ELF-1 (cell line): ENCODE measurements around the gene KCNJ16.
A peak's percentile ranks its signal among the peaks of the same experiment; 100 is the strongest.

ENCODE experiments used
- DNase-seq: peaks from one replicate; pipeline ENCODE4 v3.0.0-alpha.2; 2016; ENCODE audit warnings: low read depth, low spot score

The KCNJ16 gene

GRCh38 chr17:70128727-70129238 lies 53.8 kb downstream of the KCNJ16 start:
- no peak for DNase-seq

DNA sequence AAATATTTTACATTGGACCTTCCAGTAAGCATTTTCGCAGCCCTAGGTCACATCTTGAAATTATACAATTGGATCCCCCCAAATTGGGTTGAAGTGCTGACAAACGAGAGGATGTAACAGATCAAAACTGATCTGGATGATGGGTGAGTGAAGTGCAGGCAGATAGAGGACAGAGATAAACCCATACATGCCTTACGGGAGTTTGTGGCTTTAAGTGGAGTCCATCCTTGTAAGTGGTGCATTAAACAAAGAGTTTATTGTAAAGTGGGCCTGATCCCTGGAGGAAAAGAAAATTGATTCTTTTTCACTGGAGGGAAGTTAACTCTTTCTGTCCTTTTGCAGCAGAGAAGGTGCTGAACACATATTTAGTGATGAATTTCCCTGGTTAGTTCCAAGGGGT lies 55.3 kb downstream of the KCNJ16 start:
- no peak for DNase-seq

DNA sequence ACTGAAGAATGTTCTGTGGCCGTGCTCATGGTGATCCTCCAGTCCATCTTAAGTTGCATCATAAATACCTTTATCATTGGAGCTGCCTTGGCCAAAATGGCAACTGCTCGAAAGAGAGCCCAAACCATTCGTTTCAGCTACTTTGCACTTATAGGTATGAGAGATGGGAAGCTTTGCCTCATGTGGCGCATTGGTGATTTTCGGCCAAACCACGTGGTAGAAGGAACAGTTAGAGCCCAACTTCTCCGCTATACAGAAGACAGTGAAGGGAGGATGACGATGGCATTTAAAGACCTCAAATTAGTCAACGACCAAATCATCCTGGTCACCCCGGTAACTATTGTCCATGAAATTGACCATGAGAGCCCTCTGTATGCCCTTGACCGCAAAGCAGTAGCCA lies 57.5 kb downstream of the KCNJ16 start:
- DNase-seq, result no peak

DNA sequence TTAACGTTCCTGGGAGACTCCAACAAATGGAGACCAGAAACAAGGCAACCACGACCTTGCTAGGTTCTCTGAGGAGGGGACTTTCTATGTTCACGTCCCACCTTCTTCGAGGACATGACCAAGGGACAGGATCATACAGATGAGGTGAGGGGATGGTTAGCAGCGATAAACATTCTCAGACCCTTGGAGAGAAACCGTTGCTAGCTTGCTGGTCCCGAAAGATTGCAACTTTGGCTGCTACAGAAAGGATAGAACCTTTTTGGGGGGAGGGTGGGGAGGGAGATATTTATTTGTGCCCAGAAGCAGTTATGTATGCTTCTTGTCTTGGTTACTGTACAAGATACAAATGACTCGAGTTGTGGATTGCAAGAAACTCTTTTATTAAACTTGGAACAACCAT lies 59.0 kb downstream of the KCNJ16 start:
- no peak for DNase-seq

DNA sequence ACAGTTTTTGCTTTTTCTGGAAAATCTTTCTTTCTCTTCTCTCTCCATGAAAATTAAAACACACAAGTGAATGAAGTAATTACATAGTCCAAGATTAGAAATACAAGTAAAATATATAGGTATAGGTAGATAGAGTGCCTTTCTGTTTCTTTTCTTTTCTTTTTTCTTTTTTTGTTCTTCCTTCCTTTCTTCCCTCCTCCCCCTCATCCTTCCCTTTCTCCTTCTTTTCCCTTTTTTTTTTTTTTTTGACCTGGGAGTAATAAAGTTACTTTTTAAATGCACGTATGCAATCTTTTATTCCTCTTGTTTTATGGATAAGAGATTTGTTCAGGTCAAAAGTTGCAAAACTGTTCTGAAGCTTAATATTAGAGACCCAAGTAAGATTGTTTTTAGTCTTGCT lies 59.8 kb downstream of the KCNJ16 start:
- no peak for DNase-seq

- DNase-seq, result no peak
Observed at GRCh38 chr17:70136131-70136530, 61.1 kb downstream of the KCNJ16 start.

DNA sequence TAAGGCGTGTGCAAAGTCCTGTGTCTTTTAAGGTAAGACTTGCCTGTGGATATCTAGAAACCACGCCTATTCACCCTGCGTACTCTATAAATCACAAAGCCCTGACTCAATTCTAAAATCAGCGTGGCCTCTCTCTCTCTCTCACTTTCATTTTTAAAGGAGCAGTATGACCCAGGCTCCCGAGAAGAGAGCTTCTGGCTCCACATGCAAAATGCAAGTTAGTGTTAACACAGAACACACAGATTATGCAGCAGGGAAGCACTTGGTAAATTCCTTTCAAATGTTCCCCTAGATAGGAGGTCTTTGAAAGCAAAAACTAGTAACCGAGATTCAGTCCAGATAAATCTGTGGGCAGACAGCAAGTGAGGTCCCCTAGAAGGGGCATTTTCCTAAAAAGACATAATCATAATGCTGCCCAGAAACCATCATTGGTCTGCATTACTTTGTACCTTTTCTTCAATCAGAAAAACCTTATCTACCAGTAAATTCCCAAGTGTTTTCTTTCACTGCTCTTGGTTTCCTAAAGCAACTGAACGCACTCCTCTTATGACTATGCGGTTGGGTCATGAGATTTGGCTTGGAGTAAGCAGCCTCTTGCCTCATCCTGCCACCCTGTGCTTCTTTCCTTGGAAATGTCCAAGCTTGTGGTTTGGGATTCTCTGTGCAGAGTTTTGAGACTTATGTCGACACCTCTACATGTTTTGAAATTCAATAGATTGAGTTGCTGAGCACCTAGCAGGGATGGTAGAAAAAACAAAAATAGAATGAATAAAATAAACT lies 62.6 kb downstream of the KCNJ16 start:
- DNase-seq, result no peak

DNA sequence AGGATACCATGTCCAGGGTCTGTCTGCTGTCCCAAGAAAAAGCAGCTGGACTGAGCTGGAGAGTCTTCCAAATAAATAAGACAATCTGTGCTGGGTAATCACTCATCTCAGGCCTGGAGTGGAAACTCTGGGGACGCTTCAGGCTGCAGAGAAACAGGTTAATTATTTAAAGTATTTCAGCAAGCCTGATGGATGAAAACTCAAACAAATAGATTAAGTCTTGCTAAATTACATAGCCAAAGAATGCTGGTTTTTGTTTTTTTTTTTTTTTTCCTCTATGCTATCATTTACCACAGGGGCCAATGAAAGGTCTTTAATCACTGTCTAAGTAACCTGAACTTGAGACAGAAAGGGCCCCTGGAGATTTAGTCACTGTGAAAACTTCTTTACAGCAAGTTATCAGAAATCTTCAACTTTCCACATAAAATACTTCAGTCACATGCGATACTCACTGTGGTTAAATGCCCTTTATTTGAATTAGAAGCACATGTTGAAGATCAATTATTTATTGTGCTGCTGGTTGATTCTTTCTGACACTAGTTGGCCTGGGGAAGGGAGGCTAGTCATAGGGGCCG lies 63.4 kb downstream of the KCNJ16 start:
- no peak for DNase-seq

DNA sequence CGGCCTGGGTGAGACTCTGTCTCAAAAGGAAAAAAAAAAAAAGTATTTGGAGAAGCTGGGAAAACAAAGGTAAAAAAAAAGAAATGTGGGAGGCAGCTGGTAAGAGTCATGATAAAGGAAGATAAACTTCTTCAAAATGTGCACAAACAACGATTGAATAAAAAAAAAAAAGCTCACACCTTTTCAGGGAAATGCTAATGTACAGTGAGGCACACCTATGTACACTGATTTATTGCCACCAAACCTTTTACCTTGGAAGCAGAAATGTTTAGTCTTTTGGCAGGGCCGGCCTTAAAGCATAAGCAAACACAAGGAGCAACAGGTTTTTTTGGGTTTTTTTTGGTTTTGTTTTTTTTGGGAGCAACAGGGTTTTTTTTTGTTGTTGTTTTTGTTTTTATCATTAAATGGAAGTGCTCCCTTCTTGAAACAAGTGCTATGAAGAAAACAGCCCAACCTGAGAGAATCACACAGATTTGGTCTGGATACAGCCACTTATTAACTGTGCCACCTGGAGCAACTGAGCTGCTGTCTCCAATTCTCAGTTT lies 64.5 kb downstream of the KCNJ16 start:
- no peak for DNase-seq

DNA sequence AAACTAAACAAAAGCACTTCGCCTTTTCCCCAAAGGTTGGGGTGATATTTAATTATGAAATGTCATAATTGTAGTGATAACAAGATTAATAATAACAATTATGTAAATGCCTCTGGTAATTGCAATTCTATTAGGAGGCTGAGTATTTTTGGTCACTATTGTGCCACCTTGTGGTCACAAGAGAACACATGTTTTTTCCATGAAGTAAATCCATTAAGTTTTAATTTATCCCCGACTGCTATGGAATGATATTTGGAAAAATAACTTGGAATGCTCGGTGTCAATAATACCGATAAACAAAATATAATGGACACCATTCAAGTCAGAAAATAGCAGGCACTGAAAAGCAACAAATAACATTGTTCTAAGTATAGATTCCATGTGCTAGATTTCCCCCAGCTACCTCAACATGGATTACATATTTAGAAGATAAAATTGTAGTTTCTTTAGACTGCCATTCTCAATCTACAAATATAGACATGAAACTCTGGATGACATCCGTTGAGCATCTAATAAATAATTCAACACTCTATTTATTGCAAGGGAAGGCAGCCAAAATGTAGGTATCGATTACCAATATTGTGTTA lies 69.3 kb downstream of the KCNJ16 start:
- DNase-seq, result no peak

GRCh38 chr17:70153210-70153609 lies 78.2 kb downstream of the KCNJ16 start:
- DNase-seq, result no peak

DNA sequence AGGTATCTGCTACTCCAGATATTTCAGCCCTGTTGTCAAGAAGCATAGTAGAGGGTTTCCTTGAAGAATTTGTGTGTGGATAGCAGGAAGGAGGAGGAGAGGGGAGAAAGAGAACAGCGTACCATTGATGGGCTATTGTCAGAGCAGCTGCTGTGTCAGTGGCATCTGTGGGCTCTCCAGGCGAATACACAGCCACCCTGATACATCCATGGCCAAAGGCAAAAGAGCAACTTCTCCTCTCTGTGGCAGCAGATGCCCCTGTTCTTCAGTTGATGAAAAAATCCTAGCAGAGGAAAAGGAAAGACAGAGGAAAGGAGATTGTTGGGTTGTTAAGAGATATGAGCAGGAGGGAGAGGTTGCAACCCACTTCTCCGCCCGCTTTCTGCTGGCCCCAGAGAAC lies 82.1 kb downstream of the KCNJ16 start:
- no peak for DNase-seq

DNA sequence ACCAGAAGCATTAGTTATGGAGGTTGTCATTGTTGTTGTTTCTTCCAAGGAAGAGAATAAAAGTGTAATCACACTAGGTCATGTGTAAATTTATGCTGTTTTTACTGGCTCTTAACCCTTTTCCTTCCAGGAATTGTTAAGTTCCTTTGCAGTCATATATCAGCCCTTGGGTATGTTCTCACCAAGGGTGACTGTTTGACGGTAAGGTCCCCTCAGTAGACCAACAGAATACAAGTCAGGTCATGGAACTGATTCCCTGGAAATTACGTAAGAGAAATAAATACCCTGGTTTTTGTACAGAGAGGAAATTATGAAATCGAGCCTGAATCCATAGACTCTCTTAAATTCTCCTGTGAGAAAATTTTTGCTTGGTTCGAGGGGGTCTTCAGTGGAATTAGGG lies 83.2 kb downstream of the KCNJ16 start:
- no peak for DNase-seq

GRCh38 chr17:70158591-70158990 lies 83.6 kb downstream of the KCNJ16 start:
- no peak for DNase-seq

- no peak for DNase-seq
Observed at GRCh38 chr17:70159980-70160379, 85.0 kb downstream of the KCNJ16 start.

- no peak for DNase-seq
Observed at GRCh38 chr17:70161519-70161918, 86.5 kb downstream of the KCNJ16 start.

DNA sequence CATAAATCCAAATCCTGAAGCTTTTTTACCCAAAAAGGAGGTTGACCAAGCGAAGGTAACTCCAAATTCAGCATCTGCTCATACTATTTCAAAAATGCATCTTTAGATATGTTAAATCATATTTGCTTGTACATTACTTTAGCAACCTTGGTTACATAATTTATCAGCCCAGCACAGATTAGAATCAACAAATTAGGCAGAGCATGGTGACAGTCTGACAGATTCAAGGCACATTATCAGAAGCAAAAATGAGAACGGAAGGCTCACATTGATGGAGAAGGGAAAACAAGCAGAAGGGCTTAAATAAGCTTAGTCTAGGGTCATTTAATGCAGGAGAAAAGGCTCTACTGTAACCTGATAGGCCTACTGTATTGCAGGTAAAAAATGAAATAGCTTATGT lies 90.4 kb downstream of the KCNJ16 start:
- no peak for DNase-seq

DNA sequence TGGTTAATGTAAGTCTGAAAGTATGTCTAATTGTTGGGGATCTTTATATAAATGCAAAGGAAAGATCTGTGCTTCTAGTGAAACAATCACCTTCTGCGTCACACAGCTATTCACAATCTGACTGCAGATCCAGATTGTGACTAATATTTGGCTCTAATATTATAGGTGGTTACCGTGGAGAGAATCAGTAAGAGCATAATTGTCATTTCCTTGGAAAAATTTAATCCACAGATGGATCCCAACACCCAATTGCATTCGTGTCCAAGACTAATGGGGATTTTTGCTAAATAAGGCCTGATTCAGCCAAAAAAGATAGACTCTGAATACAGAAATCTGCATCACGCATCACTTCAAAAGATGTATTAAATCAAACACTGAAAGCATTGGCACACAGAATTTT lies 91.6 kb downstream of the KCNJ16 start:
- no peak for DNase-seq

DNA sequence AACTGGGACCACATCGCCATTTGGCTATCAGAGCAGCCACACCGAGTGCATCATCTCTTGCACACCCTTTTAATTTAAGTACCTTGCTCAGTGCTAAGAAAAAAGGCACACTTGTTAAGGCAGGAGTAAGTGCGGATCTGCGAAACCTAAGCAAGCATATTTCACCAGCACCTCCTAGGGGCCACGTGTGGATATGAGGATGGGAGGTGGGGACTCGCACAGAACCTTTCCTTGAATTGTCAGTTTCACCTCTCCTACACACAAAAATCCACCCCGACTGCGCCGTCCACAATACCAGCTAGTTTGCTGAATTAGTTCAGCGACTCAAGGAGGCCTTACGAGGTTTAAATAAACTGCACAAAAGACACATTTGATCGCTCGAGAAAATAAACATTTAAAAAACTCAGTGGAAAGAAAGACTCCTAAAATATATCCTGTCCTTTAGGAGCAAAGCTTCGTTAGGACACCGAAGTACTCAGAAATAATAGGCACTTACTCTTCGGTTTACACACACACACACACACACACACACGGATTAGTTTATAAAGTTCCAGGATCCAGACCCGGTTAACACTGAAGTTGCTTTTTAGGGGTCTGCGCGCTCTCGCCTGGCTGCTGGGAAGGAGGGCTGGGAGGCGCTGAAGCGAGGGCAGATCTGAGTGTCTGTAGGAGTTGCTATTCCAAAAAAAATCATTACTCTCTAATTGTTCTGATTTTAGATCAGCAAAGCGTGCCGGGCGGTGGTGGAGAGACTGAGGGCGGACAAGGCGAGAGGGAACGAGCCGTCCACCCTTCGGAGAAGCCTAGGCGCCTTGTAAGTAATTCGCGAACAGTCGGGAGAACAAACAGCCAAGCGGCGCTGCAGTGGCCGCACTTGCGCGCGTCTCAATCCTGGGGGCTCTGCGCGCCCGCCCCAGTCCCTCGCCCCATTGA lies 93.3 kb downstream of the KCNJ16 start:
- peak; percentile 52 for DNase-seq

GRCh38 chr17:70168977-70169708 lies 94.1 kb downstream of the KCNJ16 start, which contains the start of gene KCNJ2:
Gene KCNJ2 (plus strand): TSS chr17:70169532. CDS start chr17:70175040, 5,508 bp downstream.
- peak; percentile 86 for DNase-seq
